IMR-90 (cell line): ENCODE data around the gene PLEKHG2. TPM values are rescaled to one million over a fixed set of nuclear protein-coding genes. Genes with fewer than 3 reads are reported as not detected.

Experiments used
- ATAC-seq: fragments of 200-7000 bp; cut with Tn5 transposase; 2 replicates; pipeline ENCODE4 v1.9.1; 2020; ENCODE audit warnings: low read depth, mild to moderate bottlenecking, moderate library complexity
- BruUV-seq: library from RNA; stranded (reverse); fragments of 400-500 nt; replicated peaks from 2 replicates; lab custom pipeline; 2021; lab: Mats Ljungman, UMichigan
- CTCF ChIA-PET: fragments of 300-600 bp; formaldehyde crosslinking; extraction: SDS; loops from one replicate; lab custom pipeline; 2021; ENCODE audit warnings: antibody characterized with exemption; lab: Yijun Ruan, JAX
- POLR2A ChIA-PET: fragments of 300-600 bp; sonication (Branson Sonifier 250); formaldehyde crosslinking; loops from one replicate; lab custom pipeline; 2022; ENCODE audit warnings: antibody characterized with exemption; ENCODE audit not compliant: unreplicated experiment; lab: Charles Lee
- DNase-seq: peaks from one replicate; pipeline ENCODE4 v3.0.0; 2013
- H2AFZ ChIP-seq: replicated peaks from 2 replicates; pipeline ENCODE3; 2013; ENCODE audit warnings: low read length, mild to moderate bottlenecking; ENCODE audit not compliant: poor library complexity
- H2AK5ac ChIP-seq: 2 replicates; pipeline ENCODE4 v1.6.1; 2013; ENCODE audit warnings: low read depth, low read length, inconsistent platforms
- H2AK9ac ChIP-seq: replicated peaks from 2 replicates; pipeline ENCODE3; 2013; ENCODE audit warnings: mild to moderate bottlenecking, low read depth, low read length, moderate library complexity; ENCODE audit not compliant: poor library complexity
- H2BK120ac ChIP-seq: 2 replicates; pipeline ENCODE4 v1.6.1; 2013; ENCODE audit warnings: low read depth, low read length, inconsistent platforms
- H2BK15ac ChIP-seq: 3 replicates; pipeline ENCODE4 v1.6.1; 2013; ENCODE audit warnings: low read depth, low read length, inconsistent platforms
- H2BK20ac ChIP-seq: 2 replicates; pipeline ENCODE4 v1.6.1; 2013; ENCODE audit warnings: low read depth, mild to moderate bottlenecking, inconsistent platforms, low read length, moderate library complexity
- H2BK5ac ChIP-seq: 2 replicates; pipeline ENCODE4 v1.6.1; 2013; ENCODE audit warnings: mild to moderate bottlenecking, low read depth, low read length, inconsistent platforms; ENCODE audit not compliant: poor library complexity, severe bottlenecking
- H3K14ac ChIP-seq: replicated peaks from 2 replicates; pipeline ENCODE4 v1.6.1; 2013; ENCODE audit warnings: low read depth, low read length, inconsistent platforms
- H3K18ac ChIP-seq: 2 replicates; pipeline ENCODE4 v1.6.1; 2013; ENCODE audit warnings: low read depth, low read length, control low read depth
- H3K23ac ChIP-seq: 2 replicates; pipeline ENCODE4 v1.6.1; 2013; ENCODE audit warnings: low read depth, low read length, inconsistent platforms
- H3K27ac ChIP-seq: 2 replicates; pipeline ENCODE4 v1.5.1; 2013; ENCODE audit warnings: mild to moderate bottlenecking, control low read depth, low read length; ENCODE audit not compliant: insufficient read depth
- H3K27me3 ChIP-seq: 2 replicates; pipeline ENCODE4 v1.6.1; 2013; ENCODE audit warnings: low read length; ENCODE audit not compliant: control insufficient read depth, insufficient read depth
- H3K36me3 ChIP-seq: 2 replicates; pipeline ENCODE4 v1.6.1; 2013; ENCODE audit warnings: low read length, mixed read lengths; ENCODE audit not compliant: control insufficient read depth, insufficient read depth
- H3K4ac ChIP-seq: 2 replicates; pipeline ENCODE4 v1.6.1; 2013; ENCODE audit warnings: low read depth, low read length, inconsistent platforms
- H3K4me1 ChIP-seq: 2 replicates; pipeline ENCODE4 v1.6.1; 2013; ENCODE audit warnings: low read length, mixed read lengths; ENCODE audit not compliant: control insufficient read depth, insufficient read depth
- H3K4me2 ChIP-seq: 2 replicates; pipeline ENCODE4 v1.6.1; 2013; ENCODE audit warnings: low read depth, mild to moderate bottlenecking, control low read depth, low read length, moderate library complexity
- H3K4me3 ChIP-seq: 2 replicates; pipeline ENCODE4 v1.5.1; 2013; ENCODE audit warnings: low read depth, mild to moderate bottlenecking, control low read depth, low read length, moderate library complexity; ENCODE audit not compliant: insufficient read depth
- H3K56ac ChIP-seq: 2 replicates; pipeline ENCODE4 v1.6.1; 2013; ENCODE audit warnings: low read length, inconsistent platforms; ENCODE audit not compliant: insufficient read depth; ENCODE audit errors: extremely low read depth
- H3K79me1 ChIP-seq, 2 experiments: 2 replicates each; pipeline ENCODE4 v1.6.1; 2013; ENCODE audit warnings: low read length in 2 of 2, inconsistent platforms in 1 of 2, low read depth in 1 of 2
- H3K9ac ChIP-seq: 2 replicates; pipeline ENCODE4 v1.6.1; 2013; ENCODE audit warnings: low read depth, low read length, control low read depth
- H3K9me1 ChIP-seq: 2 replicates; pipeline ENCODE4 v1.6.1; 2013; ENCODE audit warnings: low read length, inconsistent platforms; ENCODE audit not compliant: insufficient read depth
- H3K9me3 ChIP-seq: 2 replicates; pipeline ENCODE4 v1.6.1; 2013; ENCODE audit warnings: low read length; ENCODE audit not compliant: control insufficient read depth, insufficient read depth
- H4K20me1 ChIP-seq: 2 replicates; pipeline ENCODE4 v1.6.1; 2013; ENCODE audit warnings: low read length, inconsistent platforms; ENCODE audit not compliant: insufficient read depth
- H4K5ac ChIP-seq: 2 replicates; pipeline ENCODE4 v1.6.1; 2013; ENCODE audit warnings: mild to moderate bottlenecking, low read depth, low read length, control low read depth
- H4K8ac ChIP-seq, 2 experiments: 2 replicates each; pipeline ENCODE4 v1.6.1; 2013; ENCODE audit warnings: low read depth in 2 of 2, low read length in 2 of 2, control low read depth in 1 of 2, inconsistent platforms in 1 of 2
- H4K91ac ChIP-seq: 2 replicates; pipeline ENCODE4 v1.6.1; 2013; ENCODE audit warnings: low read depth, low read length, inconsistent platforms; ENCODE audit not compliant: insufficient read depth
- BHLHE40 ChIP-seq: fragments of 150-350 bp; IDR thresholded peaks from 2 replicates; pipeline ENCODE4 v1.6.1; 2016; ENCODE audit warnings: mild to moderate bottlenecking, low read depth, low read length
- CTCF ChIP-seq: conservative IDR thresholded peaks from 2 replicates; pipeline ENCODE4 v1.5.1; 2012; ENCODE audit warnings: mild to moderate bottlenecking, low read depth, low read length, improper control_type of control experiment
- FOS ChIP-seq: fragments of 150-350 bp; IDR thresholded peaks from 2 replicates; pipeline ENCODE4 v1.6.1; 2016; ENCODE audit warnings: low read depth, low read length
- NFE2L2 ChIP-seq: fragments of 150-350 bp; IDR thresholded peaks from 2 replicates; pipeline ENCODE4 v1.6.1; 2016; ENCODE audit warnings: low read depth, mild to moderate bottlenecking, low read length
- POLR2A ChIP-seq: IDR thresholded peaks from 2 replicates; pipeline ENCODE4 v1.6.1; 2012; ENCODE audit warnings: mild to moderate bottlenecking, low read depth, low read length
- RAD21 ChIP-seq: IDR thresholded peaks from 2 replicates; pipeline ENCODE4 v1.6.1; 2012; ENCODE audit warnings: low read length, improper control_type of control experiment
- RFX5 ChIP-seq: IDR thresholded peaks from 2 replicates; pipeline ENCODE4 v1.8.0; 2012; ENCODE audit warnings: low read depth, mild to moderate bottlenecking, low read length, moderate library complexity
- SMC3 ChIP-seq: fragments of 150-350 bp; IDR thresholded peaks from 2 replicates; pipeline ENCODE4 v1.6.1; 2016; ENCODE audit warnings: low read depth, mild to moderate bottlenecking, antibody characterized with exemption, low read length, moderate library complexity
- WGBS, 2 experiments: methylation state at CpG; one replicate each; pipeline versions ENCODE4 v1.1.5 to v1.1.7; 2013; ENCODE audit warnings: missing lambda C conversion rate in 2 of 2; ENCODE audit not compliant: insufficient read length in 1 of 2; ENCODE audit errors: extremely low coverage in 2 of 2; 5-methylcytosine and 5-hydroxymethylcytosine counted together
- dilution Hi-C: fragments of 300-500 bp; cut with HindIII; formaldehyde crosslinking; loops from one replicate; pipeline ENCODE4 v1.14.3; 2018; ENCODE audit warnings: low sequenced_read_pairs; ENCODE audit not compliant: unreplicated experiment
- in situ Hi-C: fragments of 300-500 bp; cut with MboI; formaldehyde crosslinking; loops from 3 replicates; pipeline ENCODE4 v1.14.3; 2019; ENCODE audit warnings: low sequenced_read_pairs, inconsistent platforms, mixed read lengths
- intact Hi-C: fragments of 100-400 bp; cut with micrococcal nuclease; formaldehyde crosslinking; loops from 2 replicates; pipeline ENCODE4 v1.10.0; 2022
- polyA plus RNA-seq, 3 experiments: library from polyadenylated mRNA; depleted of rRNA; stranded (reverse); fragments of >200 nt; gene quantifications; 2 replicates each; pipeline ENCODE4 v1.2.3, GENCODE V29; 2012; ENCODE audit warnings: low replicate concordance in 1 of 3
- total RNA-seq: library from RNA; depleted of rRNA; stranded (reverse); fragments of >200 nt; gene quantifications from 2 replicates; pipeline ENCODE4 v1.2.3, GENCODE V29; 2012

The PLEKHG2 gene
- total and polyA plus RNA-seq, 2 of the 4 experiments (the other 2 are of a cell fraction) = 6.5 to 28.3 TPM

GRCh38 chr19:39472746-39473442 is 60.4 kb downstream of the PLEKHG2 start:
- Histone ChIP-seq H3K9me3 (no peaks in the 10 kb centered on the region), H4K8ac (no peak overlapping the region), H3K9me1 (peaks cover 2% of the 10 kb centered on the region; the same call in 1 of the 2 replicates), H3K4ac (no peak overlapping the region), H2BK15ac (no peak overlapping the region), H4K20me1 (peaks cover 12% of the 10 kb centered on the region), H4K91ac (no peak overlapping the region), H3K4me2 (no peak overlapping the region), H2AFZ (no peak overlapping the region), H3K56ac (no peak overlapping the region), H3K27ac (no peak overlapping the region), H2BK5ac (no peak overlapping the region), H3K4me1 (no peaks in the 10 kb centered on the region), H3K18ac (no peak overlapping the region), H2AK5ac (no peak overlapping the region), H2BK120ac (no peak overlapping the region), H3K79me1 (peaks cover 13% of the 10 kb centered on the region in 2 experiments; a peak in 3 of 4 replicates), H4K5ac (no peak overlapping the region), H2BK20ac (no peak overlapping the region), H2AK9ac (no peak overlapping the region), H3K27me3 (no peaks in the 10 kb centered on the region), H3K4me3 (no peak overlapping the region), H3K9ac (no peak overlapping the region), H3K23ac (no peak overlapping the region), H3K36me3 (peaks cover 84% of the 10 kb centered on the region), H3K14ac (no peak overlapping the region)
- in situ Hi-C loops = no loop called here
- WGBS, 2 experiments = no CpG with 5 or more reads among the region's 32 CpGs
- BruUV-seq = no TSS peak
- CTCF ChIA-PET = no interaction called here
- POLR2A ChIA-PET = no interaction called here
- intact Hi-C loops = no loop called here
- DNase-seq (no peak), ATAC-seq (no peak)
- TF ChIP-seq BHLHE40 (no peak), CTCF (no peak), POLR2A (no peak), FOS (no peak), RAD21 (no peak), NFE2L2 (no peak), RFX5 (no peak), SMC3 (no peak)
- dilution Hi-C loops = no loop called here
